NCI-H446 treated with DMSO at 0.1 percent for 48 hours (cell line): ENCODE data around the gene GSTCD.

Experiments
- DNase-seq: peaks from one replicate; lab custom pipeline; 2025; lab: John Stamatoyannopoulos, UW

Gene GSTCD

GRCh38 chr4:105878668-105879067 lies 170.1 kb downstream of the GSTCD start:
- DNase-seq: no peak

DNA sequence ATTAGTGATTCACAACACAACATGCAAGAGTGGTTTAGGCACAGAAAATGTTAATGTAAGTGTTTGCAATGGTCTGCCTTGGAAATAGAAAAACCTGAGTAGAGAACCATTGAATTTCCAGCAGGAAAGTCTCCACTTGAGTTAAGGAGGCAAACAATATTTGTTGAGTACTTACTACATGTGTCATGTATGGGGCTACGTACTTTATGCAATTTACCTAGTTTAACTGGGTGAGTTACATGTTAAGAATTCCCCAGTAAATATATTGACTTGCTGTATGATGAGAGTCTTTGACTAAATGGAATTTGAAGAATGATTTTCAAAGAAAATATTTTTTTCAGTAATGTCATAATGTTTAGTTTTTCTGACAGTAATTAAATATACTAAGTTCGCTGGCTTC lies 178.9 kb downstream of the GSTCD start:
- DNase-seq: no peak

GRCh38 chr4:105894660-105895582 lies 186.3 kb downstream of the GSTCD start, which contains the start of gene NPNT:
NPNT (plus strand) TSS chr4:105895471; CDS start chr4:105895653, 182 bp downstream.
- peak; percentile 7 for DNase-seq

DNA sequence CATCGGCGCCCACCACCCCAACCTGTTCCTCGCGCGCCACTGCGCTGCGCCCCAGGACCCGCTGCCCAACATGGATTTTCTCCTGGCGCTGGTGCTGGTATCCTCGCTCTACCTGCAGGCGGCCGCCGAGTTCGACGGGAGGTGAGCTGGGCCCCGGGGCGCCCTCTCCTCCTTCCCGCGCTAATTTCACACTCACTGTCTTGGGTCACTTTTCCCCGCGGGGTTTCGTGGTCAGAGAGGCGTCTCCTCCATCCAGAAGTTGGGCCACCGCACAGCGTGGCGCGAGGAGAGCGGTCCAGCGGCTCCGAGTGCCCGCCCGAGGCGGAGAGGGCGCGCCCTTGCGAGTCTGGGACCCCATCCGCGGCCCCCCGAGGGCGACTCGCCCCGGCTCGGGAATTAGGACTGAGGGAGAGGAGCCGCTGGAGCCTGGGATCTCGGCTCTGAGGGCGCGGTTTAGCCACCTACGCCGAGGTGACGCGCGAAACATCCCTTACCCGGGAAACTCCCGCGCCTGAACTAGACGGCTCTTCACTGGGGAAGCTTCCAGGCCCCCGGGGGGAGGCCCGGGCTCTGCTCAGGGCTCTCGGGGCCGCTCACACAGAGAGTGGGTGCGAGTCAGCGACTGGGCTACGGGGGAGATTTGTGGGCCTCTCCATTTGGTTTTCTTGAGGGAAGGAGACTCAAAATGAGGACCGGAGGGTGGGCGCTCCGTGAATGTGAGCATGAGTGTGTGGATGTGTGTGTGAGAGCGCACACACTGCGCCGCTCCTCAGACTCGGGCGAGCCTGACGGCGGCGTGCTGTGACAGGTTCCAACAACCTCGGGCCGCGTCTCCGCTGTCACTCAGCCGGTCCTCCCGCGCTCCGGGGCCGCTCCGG lies 187.2 kb downstream of the GSTCD start:
- no peak for DNase-seq

DNA sequence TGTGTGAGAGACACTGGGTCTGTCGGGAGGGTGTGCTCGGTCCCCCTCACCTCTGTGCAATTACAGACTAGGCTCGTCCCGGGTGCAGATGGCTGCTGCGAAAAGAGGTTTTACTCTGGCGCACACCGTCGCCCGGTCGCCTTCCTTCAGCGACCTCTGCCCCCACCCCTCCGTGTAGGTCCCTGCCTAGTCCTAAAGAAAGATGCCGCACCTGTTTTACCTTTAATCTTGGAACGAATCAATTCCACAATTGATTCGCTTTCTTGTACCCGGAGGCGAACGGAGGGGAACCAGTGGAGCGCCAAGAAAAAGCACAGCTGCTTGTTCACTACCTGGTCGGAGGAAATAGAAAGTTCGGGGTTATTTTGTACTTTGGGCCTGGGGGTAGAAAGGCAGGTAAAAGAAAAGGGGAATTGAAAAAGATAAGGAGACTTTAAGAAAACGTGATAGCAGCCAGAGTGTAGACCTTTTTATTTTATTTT lies 187.9 kb downstream of the GSTCD start:
- no peak for DNase-seq
